Measurements from ENCODE around the gene JAK1. TPM values are rescaled to one million over a fixed set of nuclear protein-coding genes. Genes with fewer than 3 reads are reported as not detected.
A peak's percentile ranks its signal among the peaks of the same experiment; 100 is the strongest.

JAK1 gene
- total RNA-seq, 2 experiments from 2014 or later = 213 to 236 TPM

- DNase-seq = no peak
- no peak overlapping the region for H3K4me3 Mint-ChIP-seq
- peaks cover 50% of the 10 kb centered on the region for H3K36me3 Mint-ChIP-seq
Observed at GRCh38 chr1:64866689-64867088, 99.7 kb downstream of the JAK1 start.

GRCh38 chr1:64865105-64865757, 101.1 kb downstream of the JAK1 start:
- H3K4me1 Mint-ChIP-seq = peaks cover 21% of the 10 kb centered on the region
- H3K4me3 Mint-ChIP-seq = peak overlapping the region; percentile 38
- ATAC-seq (ENCODE audit: low read depth) (no peak), DNase-seq (no peak)
- H3K27ac Mint-ChIP-seq = peak overlapping the region; percentile 87
- H3K27me3 Mint-ChIP-seq = no peaks in the 10 kb centered on the region
- POLR2A ChIA-PET = no interaction called here
- H3K36me3 Mint-ChIP-seq = peaks cover 45% of the 10 kb centered on the region
- H3K9me3 Mint-ChIP-seq = no peaks in the 10 kb centered on the region

More at GRCh38 chr1:64866689-64867088, 99.7 kb downstream of the JAK1 start:
- POLR2A ChIA-PET = no interaction called here
- H3K4me1 Mint-ChIP-seq = peaks cover 22% of the 10 kb centered on the region
- ATAC-seq (ENCODE audit: low read depth) = no peak
- no peak overlapping the region for H3K27ac Mint-ChIP-seq
- no peaks in the 10 kb centered on the region for H3K27me3 Mint-ChIP-seq
- no peaks in the 10 kb centered on the region for H3K9me3 Mint-ChIP-seq

- no peaks in the 10 kb centered on the region for H3K9me3 Mint-ChIP-seq
- POLR2A ChIA-PET = interaction anchor here (0.7 kb wide), 1 partner anchor 13 kb away, joined by 4 read pairs; no protein-coding TSS in a partner anchor
- peak overlapping the region; percentile 38 for H3K4me3 Mint-ChIP-seq
Observed at GRCh38 chr1:64864018-64864940, 102.1 kb downstream of the JAK1 start.

GRCh38 chr1:64861611-64862010, 104.7 kb downstream of the JAK1 start:
- POLR2A ChIA-PET = no interaction called here
- Mint-ChIP-seq H3K4me3 (no peak overlapping the region), H3K4me1 (peaks cover 19% of the 10 kb centered on the region), H3K9me3 (no peaks in the 10 kb centered on the region), H3K27me3 (no peaks in the 10 kb centered on the region), H3K27ac (peak overlapping the region; percentile 41), H3K36me3 (peaks cover 49% of the 10 kb centered on the region)
- ATAC-seq (ENCODE audit: low read depth) (no peak), DNase-seq (no peak)

More at GRCh38 chr1:64864018-64864940, 102.1 kb downstream of the JAK1 start:
- DNase-seq (peak; percentile 50), ATAC-seq (ENCODE audit: low read depth) (peak; percentile 89)
- Mint-ChIP-seq H3K36me3 (peaks cover 50% of the 10 kb centered on the region), H3K27me3 (no peaks in the 10 kb centered on the region), H3K4me1 (peaks cover 21% of the 10 kb centered on the region), H3K27ac (peak overlapping the region; percentile 87)

GRCh38 chr1:64857347-64857746, 109.0 kb downstream of the JAK1 start:
- H3K27me3 Mint-ChIP-seq = no peaks in the 10 kb centered on the region
- peaks cover 45% of the 10 kb centered on the region for H3K36me3 Mint-ChIP-seq
- POLR2A ChIA-PET = no interaction called here
- no peak for DNase-seq
- no peak overlapping the region for H3K4me3 Mint-ChIP-seq
- peaks cover 2% of the 10 kb centered on the region for H3K4me1 Mint-ChIP-seq
- no peak for ATAC-seq (ENCODE audit: low read depth)
- no peaks in the 10 kb centered on the region for H3K9me3 Mint-ChIP-seq
- H3K27ac Mint-ChIP-seq = no peak overlapping the region

- H3K9me3 Mint-ChIP-seq = no peaks in the 10 kb centered on the region
- no peaks in the 10 kb centered on the region for H3K27me3 Mint-ChIP-seq
- no peak overlapping the region for H3K4me3 Mint-ChIP-seq
- H3K4me1 Mint-ChIP-seq = peaks cover 4% of the 10 kb centered on the region
- H3K27ac Mint-ChIP-seq = no peak overlapping the region
- peaks cover 45% of the 10 kb centered on the region for H3K36me3 Mint-ChIP-seq
- POLR2A ChIA-PET = no interaction called here
- DNase-seq = no peak
- no peak for ATAC-seq (ENCODE audit: low read depth)
Observed at GRCh38 chr1:64856553-64856952, 109.8 kb downstream of the JAK1 start.

GRCh38 chr1:64855557-64855956, 110.8 kb downstream of the JAK1 start:
- no peaks in the 10 kb centered on the region for H3K27me3 Mint-ChIP-seq
- peaks cover 8% of the 10 kb centered on the region for H3K4me1 Mint-ChIP-seq
- H3K4me3 Mint-ChIP-seq = no peak overlapping the region
- DNase-seq = no peak
- peaks cover 44% of the 10 kb centered on the region for H3K36me3 Mint-ChIP-seq
- no peak for ATAC-seq (ENCODE audit: low read depth)
- no peak overlapping the region for H3K27ac Mint-ChIP-seq
- POLR2A ChIA-PET = no interaction called here
- H3K9me3 Mint-ChIP-seq = no peaks in the 10 kb centered on the region

- Mint-ChIP-seq H3K9me3 (no peaks in the 10 kb centered on the region), H3K36me3 (peaks cover 41% of the 10 kb centered on the region), H3K4me3 (no peak overlapping the region), H3K4me1 (peaks cover 15% of the 10 kb centered on the region), H3K27ac (peak overlapping the region; percentile 56), H3K27me3 (no peaks in the 10 kb centered on the region)
- POLR2A ChIA-PET = no interaction called here
- ATAC-seq (ENCODE audit: low read depth) (no peak), DNase-seq (no peak)
Observed at GRCh38 chr1:64854674-64855073, 111.7 kb downstream of the JAK1 start.

- Mint-ChIP-seq H3K4me3 (no peak overlapping the region), H3K4me1 (peaks cover 15% of the 10 kb centered on the region), H3K36me3 (peaks cover 24% of the 10 kb centered on the region), H3K9me3 (no peaks in the 10 kb centered on the region), H3K27me3 (no peaks in the 10 kb centered on the region), H3K27ac (no peak overlapping the region)
- POLR2A ChIA-PET = no interaction called here
- DNase-seq = no peak
- no peak for ATAC-seq (ENCODE audit: low read depth)
Observed at GRCh38 chr1:64851664-64852063, 114.7 kb downstream of the JAK1 start.

GRCh38 chr1:64850846-64851245, 115.5 kb downstream of the JAK1 start:
- POLR2A ChIA-PET = no interaction called here
- Mint-ChIP-seq H3K27ac (peak overlapping the region; percentile 69), H3K4me1 (peaks cover 15% of the 10 kb centered on the region), H3K36me3 (peaks cover 26% of the 10 kb centered on the region), H3K4me3 (no peak overlapping the region), H3K27me3 (no peaks in the 10 kb centered on the region), H3K9me3 (no peaks in the 10 kb centered on the region)
- ATAC-seq (ENCODE audit: low read depth) (no peak), DNase-seq (no peak)

- H3K27ac Mint-ChIP-seq = no peak overlapping the region
- no peak overlapping the region for H3K4me3 Mint-ChIP-seq
- H3K27me3 Mint-ChIP-seq = no peaks in the 10 kb centered on the region
- H3K4me1 Mint-ChIP-seq = peaks cover 15% of the 10 kb centered on the region
- ATAC-seq (ENCODE audit: low read depth) = no peak
- POLR2A ChIA-PET = no interaction called here
- DNase-seq = no peak
- peaks cover 26% of the 10 kb centered on the region for H3K36me3 Mint-ChIP-seq
- H3K9me3 Mint-ChIP-seq = no peaks in the 10 kb centered on the region
Observed at GRCh38 chr1:64849942-64850341, 116.4 kb downstream of the JAK1 start.

- DNase-seq (no peak), ATAC-seq (ENCODE audit: low read depth) (no peak)
- POLR2A ChIA-PET = no interaction called here
- no peaks in the 10 kb centered on the region for H3K9me3 Mint-ChIP-seq
- H3K27me3 Mint-ChIP-seq = no peaks in the 10 kb centered on the region
- H3K4me1 Mint-ChIP-seq = peaks cover 15% of the 10 kb centered on the region
- H3K36me3 Mint-ChIP-seq = peaks cover 21% of the 10 kb centered on the region
- H3K27ac Mint-ChIP-seq = peak overlapping the region; percentile 36
- no peak overlapping the region for H3K4me3 Mint-ChIP-seq
Observed at GRCh38 chr1:64848803-64849202, 117.5 kb downstream of the JAK1 start.

- Mint-ChIP-seq H3K4me1 (peaks cover 15% of the 10 kb centered on the region), H3K36me3 (peaks cover 18% of the 10 kb centered on the region), H3K9me3 (no peaks in the 10 kb centered on the region), H3K4me3 (no peak overlapping the region), H3K27me3 (no peaks in the 10 kb centered on the region), H3K27ac (no peak overlapping the region)
- no peak for DNase-seq
- POLR2A ChIA-PET = no interaction called here
- ATAC-seq (ENCODE audit: low read depth) = no peak
Observed at GRCh38 chr1:64848136-64848535, 118.2 kb downstream of the JAK1 start.

- peaks cover 18% of the 10 kb centered on the region for H3K36me3 Mint-ChIP-seq
- no peaks in the 10 kb centered on the region for H3K27me3 Mint-ChIP-seq
- no peak overlapping the region for H3K4me3 Mint-ChIP-seq
- DNase-seq = no peak
- peaks cover 15% of the 10 kb centered on the region for H3K4me1 Mint-ChIP-seq
- no peaks in the 10 kb centered on the region for H3K9me3 Mint-ChIP-seq
- POLR2A ChIA-PET = no interaction called here
- no peak for ATAC-seq (ENCODE audit: low read depth)
- H3K27ac Mint-ChIP-seq = no peak overlapping the region
Observed at GRCh38 chr1:64847666-64848065, 118.7 kb downstream of the JAK1 start.
